Measurements from ENCODE around the gene SMIM5.
"Not testable (repeated sequence)": the region's sequence is repeated elsewhere in the genome, so short reads cannot be mapped to it uniquely, and the experiment has no call there.

Gene SMIM5

DNA sequence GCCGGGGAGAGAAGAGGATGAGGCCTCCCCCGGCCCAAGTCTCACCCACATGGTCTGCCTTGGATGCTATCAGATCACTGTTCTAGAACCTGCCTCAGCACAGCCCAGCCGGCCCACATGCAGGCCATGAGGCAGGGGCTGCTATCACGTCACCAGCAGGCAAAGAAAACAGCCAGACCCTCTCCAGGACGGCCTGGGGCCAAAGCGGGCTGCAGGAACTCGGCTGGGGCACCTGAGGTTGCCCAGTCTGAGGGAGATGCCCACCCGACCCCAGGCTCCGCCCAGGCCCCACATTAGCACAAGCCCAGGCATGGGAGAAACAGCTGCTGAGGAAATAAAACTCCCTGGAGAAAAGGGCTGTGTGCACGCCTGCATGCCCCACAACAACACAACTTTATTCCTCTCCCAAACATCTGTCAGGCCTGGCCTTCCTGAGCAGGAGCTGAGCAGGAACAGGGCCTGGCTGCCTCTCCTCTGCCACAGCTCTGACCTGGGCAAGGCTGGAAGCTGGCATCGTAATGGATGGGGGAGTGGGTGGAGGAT is 6.7 kb upstream of the SMIM5 start:
- DNase-seq: no peak

DNA sequence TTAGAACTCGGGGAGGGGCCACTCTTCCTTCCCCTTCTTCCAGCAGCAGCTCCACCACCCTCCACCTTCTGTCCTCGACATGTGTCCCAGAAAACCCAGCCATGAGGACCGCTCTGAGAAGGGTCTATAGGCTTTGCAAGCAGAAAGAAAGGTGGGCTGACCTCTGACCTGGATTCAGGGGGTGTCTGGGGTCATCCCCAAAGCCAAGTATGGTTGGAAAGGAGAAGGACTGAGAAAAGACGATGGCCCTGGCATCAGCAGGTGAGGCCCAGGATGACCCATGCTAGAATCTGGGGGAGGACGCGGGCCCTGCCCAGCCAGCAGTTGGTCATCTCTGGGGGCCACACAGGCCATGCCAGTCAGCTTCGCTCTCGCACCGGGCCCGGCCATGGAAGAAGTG is 6.1 kb upstream of the SMIM5 start:
- no peak for DNase-seq

DNA sequence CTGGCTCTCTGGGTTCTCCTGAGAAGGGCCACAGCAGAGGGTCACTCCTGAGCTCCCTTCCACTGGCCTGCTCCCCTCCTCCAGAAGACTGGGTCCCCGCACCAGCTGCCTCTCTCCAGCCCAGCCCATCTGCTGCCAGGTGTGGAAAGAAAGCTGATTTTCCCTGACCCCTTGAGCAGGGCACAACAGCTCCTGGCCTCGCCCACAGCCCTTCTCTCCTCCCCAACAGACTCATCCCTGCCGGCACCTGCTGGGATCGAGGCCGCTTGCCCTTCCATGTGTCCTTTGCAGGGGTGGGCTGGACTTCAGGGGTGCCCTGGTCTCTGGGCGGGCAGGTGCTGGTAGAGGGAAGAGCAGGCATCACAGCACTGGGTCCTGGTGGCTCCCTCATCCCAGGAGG is 4.8 kb upstream of the SMIM5 start:
- DNase-seq: no peak

DNA sequence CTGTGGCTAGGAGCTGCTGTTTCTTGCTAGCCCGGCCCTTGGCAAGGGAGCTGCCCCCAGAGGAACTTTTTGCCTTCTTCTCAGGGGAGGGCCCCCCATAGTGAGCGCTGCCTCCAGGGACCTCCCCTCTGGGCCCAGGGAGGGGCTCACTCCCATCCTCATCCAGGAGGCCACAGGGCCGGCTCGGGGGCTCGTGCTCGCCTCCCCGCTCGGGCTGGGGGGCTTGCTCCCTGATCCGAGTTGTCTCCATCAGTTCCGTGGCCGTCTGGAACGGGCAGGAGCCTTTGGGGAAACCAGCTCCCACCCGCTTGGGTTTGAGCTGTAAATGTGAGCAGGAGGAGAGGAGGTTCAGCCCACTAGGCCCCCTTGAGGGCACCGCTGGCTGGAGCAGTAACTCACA is 4.1 kb upstream of the SMIM5 start:
- no peak for DNase-seq

DNA sequence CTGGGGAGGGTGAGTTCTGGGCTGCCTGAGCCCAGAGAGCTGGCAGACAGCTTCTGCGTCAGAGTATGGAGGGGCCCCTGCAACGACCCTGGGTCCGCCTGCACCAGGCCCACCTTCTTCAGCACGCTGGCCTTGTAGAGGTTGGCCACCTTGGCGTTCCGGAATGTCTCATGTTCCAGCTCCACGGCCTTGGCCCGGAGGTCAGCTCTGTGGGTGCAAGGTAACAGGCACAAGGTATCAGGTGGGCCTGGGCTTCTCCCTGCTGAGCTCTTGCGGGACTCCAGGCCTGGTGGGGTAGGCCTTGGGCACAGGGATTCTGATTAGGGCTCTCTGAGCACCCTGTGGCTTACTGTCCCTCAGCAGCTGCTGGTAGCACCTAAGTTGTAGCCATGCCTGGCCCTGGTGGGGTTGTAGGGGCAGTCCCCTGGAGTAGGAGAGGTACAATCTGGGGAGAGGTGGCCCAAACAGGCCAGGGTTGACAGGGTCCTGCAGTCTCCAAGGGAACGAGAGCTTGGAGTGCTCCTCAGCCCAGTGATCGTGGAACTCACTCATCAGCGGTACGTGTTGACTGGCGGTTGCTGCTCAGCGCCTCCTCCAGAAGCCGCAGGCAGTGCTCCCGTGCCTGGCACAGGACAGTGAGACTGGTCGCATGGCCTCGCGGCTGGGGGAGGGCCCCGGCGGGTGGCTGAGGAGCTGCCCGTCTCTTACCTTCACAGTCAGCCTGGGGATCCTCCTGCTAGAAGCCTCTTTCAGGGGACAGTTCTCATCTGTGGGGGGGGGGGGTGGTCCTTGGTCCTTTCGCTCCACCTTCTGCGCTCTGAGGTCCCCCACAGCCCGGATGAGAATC is 2.9 kb upstream of the SMIM5 start:
- DNase-seq: no peak

DNA sequence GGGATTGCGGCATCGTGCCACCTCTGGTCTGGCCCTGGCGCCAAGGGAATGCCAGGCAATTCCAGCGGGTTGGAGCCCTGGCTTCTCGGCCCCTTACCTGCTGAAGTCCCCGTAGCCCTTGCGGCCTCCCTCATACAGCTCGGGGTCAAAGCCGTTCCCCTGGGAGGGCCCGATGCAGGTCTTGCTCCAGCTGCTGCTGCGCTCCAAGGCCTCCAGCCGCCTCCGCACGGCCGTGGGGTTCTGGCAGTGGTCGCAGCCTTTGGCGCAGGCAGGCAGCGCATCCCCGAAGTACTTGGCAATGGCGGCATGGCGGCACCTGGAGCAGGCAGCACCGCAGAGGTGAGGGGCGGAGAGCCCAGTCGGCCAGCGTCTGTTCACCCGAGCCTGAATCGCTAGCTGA is 1.9 kb upstream of the SMIM5 start:
- no peak for DNase-seq

DNA sequence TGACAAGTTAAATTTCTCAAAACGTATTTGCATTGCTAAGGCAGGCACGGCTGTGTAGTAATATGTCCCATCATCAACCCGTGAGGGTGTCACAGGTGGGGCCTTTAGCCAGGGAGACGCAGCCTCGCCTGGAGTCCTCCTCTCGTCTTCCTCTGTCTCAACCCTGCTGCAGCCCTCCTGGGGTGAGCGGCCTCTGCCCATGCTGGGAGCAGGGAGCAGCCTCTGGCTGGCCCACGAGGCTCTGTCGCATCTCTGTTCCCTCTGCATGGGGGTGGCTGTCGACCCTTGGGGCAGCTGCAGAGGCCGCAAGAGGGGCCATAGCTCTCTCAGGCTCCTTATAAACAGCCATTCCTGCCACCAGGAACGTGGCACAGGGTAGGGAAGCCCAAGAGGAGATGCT is 806 bp upstream of the SMIM5 start:
- DNase-seq: no peak

DNA sequence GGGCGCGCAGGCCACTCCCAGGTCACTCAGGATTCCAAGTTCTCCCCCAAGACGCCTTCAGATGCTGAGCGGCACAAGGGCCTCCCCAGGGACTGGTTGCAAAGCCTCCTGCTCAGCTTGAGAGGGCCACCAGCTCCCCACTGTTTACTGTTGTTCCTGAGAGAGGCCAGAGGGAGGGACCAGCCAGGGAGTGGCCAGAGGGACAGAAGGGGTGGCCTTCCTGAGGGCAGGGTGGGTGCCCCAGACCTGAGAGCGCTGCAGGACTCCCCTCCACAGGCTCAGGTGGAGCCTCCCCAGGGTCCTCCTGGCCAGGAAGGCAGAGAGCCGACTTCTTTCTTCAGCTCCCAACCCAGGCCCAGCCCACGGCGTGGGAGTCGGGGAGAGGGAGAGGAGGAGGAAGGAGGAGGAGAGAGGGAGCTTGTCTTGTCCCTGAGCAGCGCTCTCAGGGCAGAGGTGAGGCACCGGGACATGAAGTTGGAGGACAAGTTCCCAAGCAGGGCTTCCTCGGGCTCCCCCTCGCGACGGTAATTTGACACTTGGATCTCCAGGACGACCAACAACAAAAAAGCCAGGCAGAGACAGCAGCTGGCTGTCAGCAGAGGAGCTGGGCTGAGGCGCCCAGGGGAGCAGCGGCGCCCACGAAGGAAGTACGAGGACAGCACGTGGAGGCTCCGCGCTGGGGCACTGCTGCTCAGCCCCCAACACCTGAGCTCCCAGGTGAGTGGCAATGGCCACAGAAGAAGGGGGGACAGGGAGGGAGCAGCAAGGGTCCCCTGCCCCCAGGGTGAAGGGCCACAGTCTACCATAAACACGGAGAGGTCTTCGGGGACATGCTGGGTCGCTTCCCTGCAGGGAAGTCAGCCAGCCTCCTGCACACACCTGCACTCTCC is 497 bp downstream of the SMIM5 start:
- peak; percentile 47 for DNase-seq

DNA sequence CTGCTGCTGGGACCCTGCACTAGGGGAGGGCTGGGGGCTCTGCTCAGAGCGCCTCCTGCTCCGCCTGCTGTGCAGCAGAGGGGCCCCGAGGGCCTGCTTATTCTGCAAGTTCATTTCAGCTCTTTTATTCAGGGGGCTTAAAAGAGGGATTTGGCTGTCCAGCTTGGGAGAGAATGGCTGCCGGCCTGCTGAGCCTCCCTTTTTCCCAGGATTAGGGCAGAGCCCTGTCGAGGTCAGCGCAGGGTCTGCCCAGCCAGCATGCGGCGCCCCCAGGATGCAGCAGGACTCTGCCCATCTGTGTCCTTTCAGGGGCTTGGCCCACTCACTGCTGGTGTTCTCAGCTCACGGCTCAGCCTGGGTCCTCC is 1.1 kb downstream of the SMIM5 start:
- DNase-seq: no peak

DNA sequence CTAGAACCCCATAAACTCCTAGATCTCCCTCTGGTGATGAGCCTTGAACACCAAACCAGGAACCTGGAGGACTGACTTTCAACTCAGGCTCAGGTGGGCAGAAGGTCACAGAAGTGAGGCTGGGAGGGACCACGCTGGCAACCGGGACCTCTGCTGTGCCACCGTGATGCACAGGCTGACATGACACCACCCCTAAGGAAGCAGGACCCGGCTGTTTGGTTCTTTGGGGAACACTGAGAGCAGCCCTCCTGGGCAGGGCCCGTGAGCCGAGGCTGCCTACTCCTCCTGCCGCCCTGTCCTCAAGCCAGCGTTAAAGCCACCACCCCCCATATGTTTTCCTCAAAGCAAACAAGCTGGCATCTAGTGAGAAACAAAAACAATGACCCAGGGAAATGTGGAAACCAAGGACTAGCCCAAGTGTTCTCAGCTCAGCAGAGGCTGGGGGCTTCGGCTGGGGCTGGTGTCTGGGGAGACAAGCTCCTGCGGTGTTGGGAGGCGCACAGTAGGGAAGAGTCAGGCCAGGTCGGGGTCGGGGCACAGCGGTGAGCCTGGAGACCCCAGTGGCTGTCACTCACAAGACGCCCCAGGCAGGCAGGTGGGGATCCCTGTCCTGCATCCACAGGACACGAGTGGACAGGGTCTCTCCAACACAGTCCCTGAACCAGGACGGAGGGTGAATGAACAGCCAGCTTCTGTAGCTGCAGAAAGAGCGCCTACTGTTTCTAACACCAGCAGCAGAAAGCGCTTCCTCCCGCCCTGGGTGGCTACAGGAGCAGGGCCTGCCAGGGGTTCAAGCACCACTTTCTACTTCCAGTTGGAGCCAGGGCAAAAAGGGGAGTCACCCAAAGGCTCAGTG is 1.7 kb downstream of the SMIM5 start:
- no peak for DNase-seq

DNA sequence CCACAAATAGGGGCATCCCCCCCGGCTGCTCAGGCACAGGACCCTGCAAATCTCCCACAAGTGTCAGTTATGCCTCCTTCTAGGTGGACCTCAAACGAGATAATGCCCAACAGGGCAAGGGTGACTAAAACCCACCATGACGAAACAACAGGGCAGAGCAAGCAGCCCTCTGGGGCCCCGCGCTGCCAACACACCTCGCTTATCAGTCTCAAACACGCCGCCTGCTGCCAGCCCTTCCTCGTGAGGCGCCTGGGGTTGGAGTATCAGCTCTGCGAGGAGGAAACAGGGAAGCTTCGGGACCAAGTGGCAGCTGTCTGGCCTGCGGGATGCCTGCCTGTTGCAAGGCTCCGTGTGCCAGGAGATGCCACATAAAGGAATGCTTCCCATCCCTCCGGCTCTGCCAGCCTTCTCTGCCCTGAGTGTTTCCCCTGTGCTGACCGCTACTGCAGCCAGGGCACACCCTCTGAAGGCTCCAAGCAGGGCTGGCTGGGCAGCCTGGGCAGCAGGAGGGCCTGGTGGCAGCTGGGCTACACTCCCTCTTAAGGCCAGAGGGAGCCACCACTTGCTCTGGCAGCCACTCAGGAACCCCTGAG is 2.5 kb downstream of the SMIM5 start:
- no peak for DNase-seq

DNA sequence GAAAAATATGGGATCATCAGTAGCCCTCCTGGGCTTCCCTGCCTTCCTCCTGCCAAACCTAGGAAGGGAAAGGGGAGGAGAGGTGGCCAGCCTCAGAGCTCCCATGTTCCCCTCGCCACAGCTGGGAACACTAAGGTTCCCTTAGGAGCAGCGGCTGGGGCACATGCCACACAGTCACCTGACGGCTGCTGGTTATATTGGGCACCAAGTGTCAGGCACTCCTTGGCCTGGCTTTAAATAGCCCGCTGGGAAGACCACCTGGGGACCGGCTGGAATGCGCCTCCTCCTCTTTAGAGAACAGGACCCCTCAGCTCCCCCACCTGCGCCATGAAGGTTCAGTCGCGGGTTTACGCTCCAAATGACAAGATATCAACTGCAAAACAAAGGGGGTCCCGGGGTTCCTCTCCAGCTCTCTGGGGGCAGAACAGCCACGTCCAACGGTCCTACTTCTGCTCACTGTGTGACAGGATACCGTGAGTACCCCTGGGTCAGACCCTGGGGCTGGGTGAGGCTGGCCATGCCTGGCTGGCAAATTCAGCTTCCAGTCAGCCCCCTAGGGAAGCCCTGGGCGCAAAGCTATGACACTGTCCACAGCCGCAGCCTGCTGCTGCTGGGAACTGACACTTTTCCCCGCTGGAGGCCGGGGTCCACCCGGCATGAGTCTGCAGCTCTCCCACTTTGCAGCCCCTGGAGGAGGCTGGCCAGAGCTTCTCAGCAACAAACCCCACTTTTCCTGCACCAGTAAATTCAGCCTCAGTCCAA is 3.3 kb downstream of the SMIM5 start:
- no peak for DNase-seq

DNA sequence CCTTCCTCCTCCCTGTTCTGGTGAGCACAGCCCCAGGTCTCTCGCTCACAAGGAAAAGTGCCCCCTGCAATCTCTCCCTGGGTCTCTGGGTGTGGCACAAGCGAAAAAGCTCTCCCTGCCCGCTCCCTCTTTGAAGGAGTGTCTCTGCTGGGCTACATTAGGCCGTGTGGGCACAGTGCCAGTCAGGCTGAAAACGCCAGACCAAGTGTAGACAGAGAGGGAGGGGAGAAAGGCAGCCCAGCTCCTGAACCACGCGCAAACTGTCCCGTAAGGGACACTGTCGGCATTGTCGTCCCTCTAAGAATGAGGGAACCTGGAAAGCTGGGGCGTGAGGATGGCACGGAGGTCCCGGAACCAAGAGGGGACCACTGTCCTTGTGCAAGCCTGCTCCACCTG is 3.9 kb downstream of the SMIM5 start:
- no peak for DNase-seq

DNA sequence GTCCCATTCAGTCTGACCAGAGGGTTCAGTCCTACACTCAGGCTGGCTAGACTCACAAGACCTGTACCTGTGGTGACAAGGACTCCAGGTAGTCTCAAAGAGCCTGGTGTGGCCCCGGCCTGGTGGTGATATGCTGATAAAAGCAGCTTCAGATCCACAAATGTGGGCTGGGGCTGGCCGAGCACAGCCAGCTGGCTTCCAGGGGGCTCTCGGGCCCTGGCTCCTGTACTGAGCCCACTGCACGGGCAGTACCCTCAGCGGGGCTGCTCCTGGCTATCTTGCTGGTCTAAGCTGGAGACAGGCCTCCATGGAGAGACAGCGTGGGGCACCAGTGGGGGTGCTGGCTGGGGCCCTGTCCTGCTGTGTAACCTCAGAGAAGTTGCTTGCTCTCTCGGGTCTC is 4.3 kb downstream of the SMIM5 start:
- DNase-seq: no peak

DNA sequence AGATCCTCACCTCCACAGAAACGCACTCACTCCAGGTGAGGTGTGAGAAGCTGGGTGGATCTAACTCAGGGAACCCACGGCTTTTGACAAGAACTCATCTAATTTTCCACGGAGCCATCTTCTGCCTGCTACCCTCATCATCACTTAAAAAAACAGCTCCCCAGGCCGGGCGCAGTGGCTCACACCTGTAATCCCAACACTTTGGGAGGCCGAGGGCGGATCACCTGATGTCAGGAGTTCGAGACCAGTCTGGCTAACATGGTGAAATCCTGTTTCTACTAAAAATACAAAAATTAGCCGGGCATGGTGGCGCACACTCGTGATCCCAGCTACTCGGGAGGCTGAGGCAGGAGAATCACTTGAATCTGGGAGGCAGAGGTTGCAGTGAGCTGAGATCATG is 4.8 kb downstream of the SMIM5 start:
- not testable (repeated sequence) for DNase-seq

DNA sequence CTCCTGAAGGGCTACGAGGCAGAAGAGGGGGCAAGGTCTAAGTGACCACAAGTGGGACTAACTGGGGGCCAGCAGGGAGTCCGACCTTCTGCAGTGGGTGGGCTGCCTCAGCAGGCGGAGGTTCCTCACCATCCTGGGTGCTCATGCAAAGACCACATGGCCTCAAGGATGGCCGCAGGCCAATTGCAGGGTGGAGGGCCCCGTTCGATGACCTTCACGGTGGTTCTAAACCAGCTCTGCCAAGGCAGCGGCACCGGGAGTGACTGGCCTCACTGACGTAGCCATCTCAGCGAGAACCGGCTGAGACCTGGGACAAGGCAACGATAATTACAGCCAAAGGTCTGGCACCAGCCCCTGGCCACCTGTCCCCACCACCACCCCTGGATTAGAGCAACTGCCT is 5.7 kb downstream of the SMIM5 start:
- DNase-seq: no peak

DNA sequence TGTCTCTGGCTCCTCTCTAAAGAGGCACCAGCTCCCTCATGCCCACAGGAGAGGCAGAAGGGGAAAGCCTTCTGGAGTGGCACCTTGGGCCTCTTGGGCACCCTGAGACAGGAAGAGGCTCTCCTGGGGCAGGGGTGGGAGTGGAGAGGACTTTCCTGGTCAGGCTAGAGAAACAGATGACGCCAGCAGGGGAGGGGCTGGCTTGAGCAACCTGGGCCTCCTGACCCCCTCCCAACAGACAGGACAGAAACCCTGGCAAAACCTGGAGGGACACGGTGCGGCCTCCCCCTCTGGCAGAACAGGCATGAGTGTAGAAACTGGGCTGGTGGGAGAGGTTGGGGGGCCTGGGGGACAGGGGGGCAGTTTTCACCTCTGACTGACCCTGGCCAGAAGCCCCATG is 6.1 kb downstream of the SMIM5 start:
- no peak for DNase-seq

DNA sequence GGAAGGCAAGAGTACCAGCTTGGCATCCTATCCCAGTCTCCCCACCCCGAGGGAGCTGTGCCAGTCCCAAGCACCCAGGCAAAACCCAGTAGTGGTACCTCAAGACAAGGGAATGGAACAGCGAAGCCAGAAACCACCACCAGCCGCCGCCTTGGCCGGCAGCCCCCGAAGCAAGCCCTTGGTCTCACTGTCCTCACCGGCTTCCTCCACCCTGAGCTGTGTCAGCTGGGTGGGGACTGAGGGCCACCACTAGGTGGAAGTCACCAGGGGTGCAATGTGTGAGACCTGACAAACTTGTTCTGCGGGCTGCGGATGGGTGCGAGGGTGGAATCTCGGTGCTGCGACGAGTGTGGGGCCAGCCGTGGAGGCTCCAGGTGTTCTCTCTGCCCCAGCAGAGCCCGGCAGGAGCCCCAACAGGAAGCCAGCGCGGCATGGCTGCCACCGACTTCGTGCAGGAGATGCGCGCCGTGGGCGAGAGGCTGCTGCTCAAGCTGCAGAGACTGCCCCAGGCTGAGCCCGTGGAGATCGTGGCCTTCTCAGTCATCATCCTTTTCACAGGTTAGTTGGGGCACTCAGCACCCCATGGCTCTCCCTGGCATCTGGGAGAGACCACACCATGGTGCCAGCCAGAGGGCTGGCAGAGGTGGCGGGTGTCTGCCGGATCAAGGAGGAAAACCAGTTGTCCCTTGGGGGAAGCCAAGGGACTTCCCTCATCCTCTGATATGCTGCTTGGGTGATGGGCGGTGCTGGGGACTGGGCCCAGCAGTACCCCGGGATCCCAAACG is 6.7 kb downstream of the SMIM5 start:
- no peak for DNase-seq

DNA sequence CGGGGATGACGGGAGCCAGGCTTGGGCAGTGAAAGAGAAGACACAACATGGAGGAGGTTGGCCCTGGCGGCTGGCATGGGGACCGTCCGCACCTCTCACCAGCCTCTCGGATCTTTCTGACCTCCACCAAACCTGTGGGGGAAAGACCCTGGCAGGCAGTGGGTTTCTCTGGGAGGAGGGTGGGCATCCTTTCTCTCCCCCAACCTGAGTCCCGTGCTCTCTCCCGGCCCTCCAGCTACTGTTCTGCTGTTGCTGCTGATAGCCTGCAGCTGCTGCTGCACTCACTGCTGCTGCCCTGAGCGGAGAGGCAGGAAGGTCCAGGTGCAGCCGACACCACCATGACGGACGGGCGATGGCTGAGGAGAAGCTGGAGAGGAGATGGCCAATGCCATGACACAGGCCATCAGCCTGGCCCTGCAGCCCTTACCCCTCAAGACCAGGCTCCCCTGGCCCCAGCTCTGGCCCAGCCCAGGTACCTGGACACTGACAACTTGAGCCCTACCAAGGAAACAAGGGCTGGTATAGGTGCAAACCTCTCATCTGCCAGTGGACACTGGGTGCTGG is 7.4 kb downstream of the SMIM5 start:
- DNase-seq: no peak

DNA sequence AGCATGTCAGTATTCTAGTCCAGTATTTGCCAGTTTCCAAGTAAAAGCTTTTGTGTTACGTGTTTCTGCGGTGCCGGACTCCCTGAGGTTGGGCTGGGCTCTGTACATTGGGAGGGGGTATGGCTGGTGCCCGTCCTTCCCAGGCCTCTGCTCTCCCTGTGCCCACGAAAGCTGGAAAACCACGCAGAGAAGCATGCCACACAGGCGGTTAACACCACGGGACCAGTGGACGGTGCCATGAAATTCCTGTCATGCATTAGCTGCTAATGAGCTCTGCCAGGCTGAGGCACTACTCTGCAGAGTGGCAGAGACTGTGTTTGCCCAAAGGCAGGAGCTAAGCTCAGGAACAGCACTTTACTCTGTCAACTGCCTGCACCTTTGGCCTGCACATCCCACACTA is 8.1 kb downstream of the SMIM5 start:
- no peak for DNase-seq

Data from stimulated activated CD4-positive, alpha-beta T cell treated with anti-CD3 and anti-CD28 coated beads, Interleukin-4, amount 100 ng/mL, for 24 hours (primary cell).